Measurements from ENCODE around the gene NSMCE1. TPM values are rescaled to one million over a fixed set of nuclear protein-coding genes. Genes with fewer than 3 reads are reported as not detected.
"Not testable (repeated sequence)": the region's sequence is repeated elsewhere in the genome, so short reads cannot be mapped to it uniquely, and the experiment has no call there.

Gene NSMCE1
- total and polyA plus RNA-seq, 8 donors = 27.6 to 37.9 (median 31.7) TPM

DNA sequence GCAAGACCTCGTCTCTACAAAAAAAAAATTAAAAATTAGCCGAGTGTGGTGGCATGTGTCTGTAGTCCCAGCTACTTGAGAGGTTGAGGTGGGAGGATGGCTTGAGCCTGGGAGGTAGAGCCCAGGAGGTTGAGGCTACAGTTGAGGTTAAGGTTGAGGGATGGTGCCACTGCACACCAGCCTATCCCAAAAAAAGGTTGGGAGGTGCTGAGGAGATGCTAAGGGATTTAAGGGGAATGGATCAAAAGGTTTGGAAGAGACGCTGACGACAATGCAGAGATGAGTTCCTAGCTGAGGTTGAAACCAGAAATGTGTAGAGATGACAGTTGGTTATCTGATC is 4.7 kb upstream of the NSMCE1 start:
- TF ChIP-seq, protein P1, sequence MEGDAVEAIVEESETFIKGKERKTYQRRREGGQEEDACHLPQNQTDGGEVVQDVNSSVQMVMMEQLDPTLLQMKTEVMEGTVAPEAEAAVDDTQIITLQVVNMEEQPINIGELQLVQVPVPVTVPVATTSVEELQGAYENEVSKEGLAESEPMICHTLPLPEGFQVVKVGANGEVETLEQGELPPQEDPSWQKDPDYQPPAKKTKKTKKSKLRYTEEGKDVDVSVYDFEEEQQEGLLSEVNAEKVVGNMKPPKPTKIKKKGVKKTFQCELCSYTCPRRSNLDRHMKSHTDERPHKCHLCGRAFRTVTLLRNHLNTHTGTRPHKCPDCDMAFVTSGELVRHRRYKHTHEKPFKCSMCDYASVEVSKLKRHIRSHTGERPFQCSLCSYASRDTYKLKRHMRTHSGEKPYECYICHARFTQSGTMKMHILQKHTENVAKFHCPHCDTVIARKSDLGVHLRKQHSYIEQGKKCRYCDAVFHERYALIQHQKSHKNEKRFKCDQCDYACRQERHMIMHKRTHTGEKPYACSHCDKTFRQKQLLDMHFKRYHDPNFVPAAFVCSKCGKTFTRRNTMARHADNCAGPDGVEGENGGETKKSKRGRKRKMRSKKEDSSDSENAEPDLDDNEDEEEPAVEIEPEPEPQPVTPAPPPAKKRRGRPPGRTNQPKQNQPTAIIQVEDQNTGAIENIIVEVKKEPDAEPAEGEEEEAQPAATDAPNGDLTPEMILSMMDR (IDR thresholded peaks at IDR 0.05) = no peak
- intact Hi-C loops (cut with DNase I) = no loop called here

DNA sequence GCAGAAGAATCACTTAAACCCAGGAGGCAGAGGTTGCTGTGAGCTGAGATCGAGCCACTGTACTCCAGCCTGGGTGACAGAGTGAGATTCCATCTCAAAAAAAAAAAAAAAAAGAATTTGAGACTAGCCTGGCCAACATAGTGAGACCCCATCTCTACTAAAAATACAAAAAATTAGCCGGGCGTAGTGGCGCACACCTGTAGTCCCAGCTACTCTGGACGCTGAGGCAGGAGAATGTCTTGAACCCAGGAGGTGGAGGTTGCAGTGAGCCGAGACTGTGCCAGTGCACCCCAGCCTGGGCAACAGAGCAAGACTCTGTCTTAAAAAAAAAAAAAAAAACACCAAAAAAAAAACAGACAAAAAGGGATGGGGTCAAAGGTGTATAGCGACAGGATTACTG is 4.1 kb upstream of the NSMCE1 start:
- H3K27me3 ChIP-seq; H3K4me1 ChIP-seq; FAIRE-seq; intact Hi-C loops (cut with DNase I); H3K36me3 ChIP-seq; H3K27ac ChIP-seq; H3K9me3 ChIP-seq; H3K4me3 ChIP-seq; DNase-seq; ATAC-seq: not testable (repeated sequence)
- WGBS, 2 donors = 94 to 95% methylated on average over 7 of the region's 7 CpGs

More for the DNA sequence above, 4.7 kb upstream of the NSMCE1 start:
- peaks cover 0 to 5% (median 5%) of the 10 kb centered on the region in 3 donors for H3K4me1 ChIP-seq
- no peaks in the 10 kb centered on the region for H3K36me3 ChIP-seq
- H3K27me3 ChIP-seq = no peaks in the 10 kb centered on the region
- FAIRE-seq (no peak), DNase-seq (no peak), ATAC-seq (no peak)
- H3K4me3 ChIP-seq = no peak overlapping the region
- no peak overlapping the region for H3K27ac ChIP-seq
- no peaks in the 10 kb centered on the region for H3K9me3 ChIP-seq
- WGBS, 2 donors = 91 to 96% methylated on average over 4 of the region's 4 CpGs

DNA sequence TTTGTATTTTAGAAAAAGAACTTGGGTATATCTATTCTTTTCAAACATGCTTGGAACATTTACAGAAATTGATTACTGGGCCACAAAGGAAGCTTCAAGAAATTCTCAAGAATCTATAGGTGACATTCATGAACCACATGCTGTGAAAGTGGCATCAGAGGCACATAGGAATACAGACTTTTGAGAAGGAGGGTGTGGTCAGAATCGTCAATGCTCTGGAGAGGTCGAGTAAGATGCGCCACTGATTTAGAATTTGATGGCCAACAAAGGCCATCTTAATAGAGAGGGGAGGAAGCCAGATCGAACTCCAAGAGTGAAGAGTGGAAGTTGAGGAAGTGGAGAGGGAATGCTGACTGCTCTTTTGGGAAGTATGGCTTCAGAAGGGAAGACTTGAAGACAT is 3.5 kb upstream of the NSMCE1 start:
- DNase-seq (no peak), ATAC-seq (no peak), FAIRE-seq (no peak)
- intact Hi-C loops (cut with DNase I) = no loop called here
- TF ChIP-seq, protein P1 (IDR thresholded peaks at IDR 0.05) = no peak
- no peaks in the 10 kb centered on the region for H3K9me3 ChIP-seq
- no peaks in the 10 kb centered on the region for H3K27me3 ChIP-seq
- no peak overlapping the region for H3K27ac ChIP-seq
- no peaks in the 10 kb centered on the region for H3K36me3 ChIP-seq
- WGBS, 2 donors = 87 to 89% methylated on average over 4 of the region's 4 CpGs
- H3K4me1 ChIP-seq = peaks cover 0 to 10% (median 5%) of the 10 kb centered on the region in 3 donors
- H3K4me3 ChIP-seq = no peak overlapping the region

DNA sequence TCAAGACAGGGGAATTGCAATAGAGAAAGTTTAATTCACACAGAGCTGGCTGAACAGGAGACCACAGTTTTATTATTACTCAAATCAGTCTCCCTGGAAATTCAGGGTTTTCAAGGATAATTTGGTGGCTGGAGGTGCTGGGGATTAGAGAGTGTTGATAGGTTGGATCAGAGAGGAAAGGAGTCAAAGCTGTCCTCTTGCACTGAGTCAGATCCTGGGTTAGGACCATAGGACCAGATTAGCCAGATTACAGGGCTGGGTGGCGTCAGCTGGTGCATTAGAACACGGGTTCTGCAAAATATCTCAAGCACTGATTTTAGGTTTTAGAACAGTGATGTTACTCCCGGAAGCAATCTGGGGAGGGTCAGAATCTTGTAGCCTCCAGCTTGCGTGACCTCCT is 1.8 kb upstream of the NSMCE1 start:
- TF ChIP-seq, protein P1 (IDR thresholded peaks at IDR 0.05) = no peak
- WGBS, 2 donors = 91 to 97% methylated on average over 4 of the region's 4 CpGs

DNA sequence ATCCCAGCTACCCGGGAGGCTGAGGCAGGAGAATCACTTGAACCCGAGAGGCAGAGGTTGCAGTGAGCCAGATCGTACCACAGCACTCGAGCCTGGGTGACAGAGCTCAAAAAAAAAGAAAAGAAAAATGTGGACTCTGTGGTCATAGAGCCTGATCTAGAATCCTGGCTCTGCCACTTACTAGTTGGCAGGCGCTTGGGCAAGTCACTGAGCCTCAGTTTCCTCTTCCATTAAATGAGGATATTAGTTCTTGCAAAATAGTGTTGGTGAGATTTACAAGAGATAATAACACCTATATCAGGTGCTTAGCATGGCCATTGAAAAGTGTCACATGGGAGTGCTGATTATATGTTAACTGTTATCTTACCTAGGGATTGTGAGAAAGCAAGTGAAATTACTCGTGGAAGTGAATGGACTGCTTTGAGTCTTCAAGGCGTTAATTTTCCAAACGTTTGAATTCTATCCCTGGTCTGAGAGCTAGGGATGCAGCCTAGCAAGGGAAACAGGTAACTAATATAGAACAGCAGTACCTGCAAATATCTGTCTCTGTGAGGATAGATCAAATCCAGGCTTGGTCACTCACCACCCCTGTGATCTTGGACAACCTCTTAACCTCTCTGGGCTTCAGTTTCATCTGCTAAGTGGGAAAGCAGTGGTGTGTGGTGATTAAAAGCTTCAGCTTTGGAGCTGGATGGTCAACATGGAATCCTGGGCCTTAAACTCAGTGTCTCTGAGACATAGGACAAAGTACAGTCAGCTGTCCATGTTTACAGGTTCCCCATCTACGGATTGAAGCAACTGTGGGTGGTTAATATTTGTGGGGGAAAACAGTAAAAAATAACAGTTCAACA is 953 bp upstream of the NSMCE1 start:
- H3K36me3 ChIP-seq = no peaks in the 10 kb centered on the region
- peaks cover 0 to 10% (median 5%) of the 10 kb centered on the region in 3 donors for H3K4me1 ChIP-seq
- WGBS, 2 donors = 60 to 61% methylated on average over 9 of the region's 9 CpGs
- intact Hi-C loops (cut with DNase I) = no loop called here
- no peak for DNase-seq
- H3K27ac ChIP-seq = peak overlapping the region in 1 of 4 donors; percentile 81
- no peaks in the 10 kb centered on the region for H3K9me3 ChIP-seq
- no peaks in the 10 kb centered on the region for H3K27me3 ChIP-seq
- FAIRE-seq = no peak
- no peak for ATAC-seq
- TF ChIP-seq, protein P1 (IDR thresholded peaks at IDR 0.05) = no peak
- peak overlapping the region; percentile 39 to 72 (median 66) for H3K4me3 ChIP-seq

More for the DNA sequence above, 1.8 kb upstream of the NSMCE1 start:
- FAIRE-seq (no peak), ATAC-seq (no peak), DNase-seq (no peak)
- H3K4me3 ChIP-seq = no peak overlapping the region
- H3K27ac ChIP-seq = no peak overlapping the region
- intact Hi-C loops (cut with DNase I) = no loop called here
- no peaks in the 10 kb centered on the region for H3K36me3 ChIP-seq
- H3K4me1 ChIP-seq = peaks cover 0 to 10% (median 5%) of the 10 kb centered on the region in 3 donors
- no peaks in the 10 kb centered on the region for H3K9me3 ChIP-seq
- no peaks in the 10 kb centered on the region for H3K27me3 ChIP-seq

Measured in pancreas (tissue), 10 donors.